CD4-positive, alpha-beta T cell treated with Interleukin-4 for 1 hour (primary cell): ENCODE measurements around the gene MARCHF3.
"Not testable (repeated sequence)": the region's sequence is repeated elsewhere in the genome, so short reads cannot be mapped to it uniquely, and the experiment has no call there.

Experiments used
- DNase-seq, 2 donors: peaks; one replicate each; pipeline ENCODE4 v3.0.0-alpha.2; 2020 to 2022

MARCHF3 gene

DNA sequence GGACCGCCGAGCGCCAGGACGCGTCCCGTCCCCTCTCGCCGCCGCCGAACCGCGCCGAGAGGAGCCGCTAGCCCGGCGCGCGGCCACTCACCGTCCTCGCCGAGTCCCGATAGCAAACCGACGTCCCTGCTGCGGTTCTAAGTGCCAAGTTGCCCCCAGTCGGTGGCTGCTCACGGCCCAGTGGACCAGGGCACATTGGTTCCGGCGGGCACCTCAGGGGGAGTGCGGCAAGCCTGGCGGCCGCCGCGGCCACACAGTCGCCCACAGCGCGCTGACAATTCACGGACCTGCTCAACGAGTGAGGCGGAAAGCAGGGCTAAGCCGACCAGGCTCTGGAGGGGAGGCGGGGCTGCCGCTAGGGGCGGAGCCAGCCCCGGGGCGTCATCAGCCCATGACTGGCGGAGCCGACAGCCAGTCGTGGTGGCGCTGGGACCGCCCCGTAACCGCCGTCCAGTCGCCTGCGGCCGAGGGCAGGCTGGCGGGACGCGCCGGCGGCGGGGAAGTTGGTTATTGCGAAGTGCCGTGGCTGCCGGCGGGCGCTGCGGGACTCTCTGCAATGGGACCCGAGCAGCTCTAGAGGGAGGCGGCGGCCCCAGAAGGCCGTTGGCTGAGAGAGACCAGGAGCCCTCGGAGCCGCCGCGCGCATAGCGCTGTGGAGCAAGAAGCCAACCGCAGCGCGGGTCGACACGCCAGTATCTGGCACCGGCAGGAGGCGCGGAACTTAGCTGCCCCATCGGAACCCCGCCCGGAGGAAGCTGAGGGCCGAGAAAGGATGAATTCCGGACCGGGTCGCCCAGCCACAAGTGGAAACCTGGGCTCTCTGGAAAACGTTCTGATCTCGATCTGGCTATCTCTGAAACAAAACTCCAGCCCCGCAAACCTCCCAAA is at the start of gene MARCHF3:
TSS of gene MARCHF3 (minus strand) at position 300 of the 888 bp plus-strand sequence. CDS start 112,387 bp downstream, outside the sequence.
- peak; percentile 94 to 95 for DNase-seq

DNA sequence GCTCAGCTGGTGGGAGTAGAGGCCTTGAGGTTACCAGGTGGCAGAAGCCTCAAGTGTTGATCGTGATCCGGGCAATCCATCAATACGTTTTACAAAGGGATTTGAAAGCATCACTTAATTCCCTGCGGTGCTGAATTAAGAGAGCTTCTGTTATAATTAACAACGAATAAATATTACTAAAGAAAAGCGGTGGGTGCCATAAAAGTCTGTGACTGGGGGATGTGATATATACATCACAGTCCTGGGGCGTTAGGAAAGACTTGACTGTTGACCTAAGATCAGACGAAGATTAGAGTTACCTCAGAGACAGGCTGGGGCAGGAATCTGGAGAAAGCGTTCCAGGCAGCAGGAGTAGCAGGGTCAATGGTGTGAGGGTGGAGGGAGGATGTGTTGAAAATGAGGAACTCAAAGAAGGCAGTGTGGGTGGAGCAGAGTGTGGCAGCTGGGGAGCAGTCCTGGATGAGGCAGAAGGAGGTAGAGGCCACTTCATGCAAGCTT is 49.7 kb upstream of the MARCHF3 start:
- no peak for DNase-seq

- no peak for DNase-seq
Observed at GRCh38 chr5:127077366-127077765, 47.0 kb upstream of the MARCHF3 start.

GRCh38 chr5:127076315-127077129 is 46.2 kb upstream of the MARCHF3 start:
- no peak for DNase-seq

DNA sequence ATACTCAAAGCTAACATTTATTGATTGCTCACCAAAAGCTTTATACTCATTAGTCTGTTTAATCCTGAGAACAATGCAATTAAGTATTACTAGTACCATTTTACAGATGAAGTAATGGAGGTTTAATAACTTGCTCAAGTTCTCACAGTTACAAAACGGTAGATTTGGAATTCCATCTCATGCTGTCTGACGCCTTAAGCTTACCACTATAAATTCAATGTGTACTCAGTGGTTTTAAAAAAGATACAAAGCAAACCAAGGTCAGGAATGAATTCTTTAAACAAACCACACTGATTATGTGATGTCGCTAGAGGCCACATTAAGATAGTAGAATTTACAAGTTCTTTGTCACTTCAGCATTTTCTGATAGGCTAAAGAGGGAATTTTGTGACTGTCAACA is 44.1 kb upstream of the MARCHF3 start:
- DNase-seq: no peak

DNA sequence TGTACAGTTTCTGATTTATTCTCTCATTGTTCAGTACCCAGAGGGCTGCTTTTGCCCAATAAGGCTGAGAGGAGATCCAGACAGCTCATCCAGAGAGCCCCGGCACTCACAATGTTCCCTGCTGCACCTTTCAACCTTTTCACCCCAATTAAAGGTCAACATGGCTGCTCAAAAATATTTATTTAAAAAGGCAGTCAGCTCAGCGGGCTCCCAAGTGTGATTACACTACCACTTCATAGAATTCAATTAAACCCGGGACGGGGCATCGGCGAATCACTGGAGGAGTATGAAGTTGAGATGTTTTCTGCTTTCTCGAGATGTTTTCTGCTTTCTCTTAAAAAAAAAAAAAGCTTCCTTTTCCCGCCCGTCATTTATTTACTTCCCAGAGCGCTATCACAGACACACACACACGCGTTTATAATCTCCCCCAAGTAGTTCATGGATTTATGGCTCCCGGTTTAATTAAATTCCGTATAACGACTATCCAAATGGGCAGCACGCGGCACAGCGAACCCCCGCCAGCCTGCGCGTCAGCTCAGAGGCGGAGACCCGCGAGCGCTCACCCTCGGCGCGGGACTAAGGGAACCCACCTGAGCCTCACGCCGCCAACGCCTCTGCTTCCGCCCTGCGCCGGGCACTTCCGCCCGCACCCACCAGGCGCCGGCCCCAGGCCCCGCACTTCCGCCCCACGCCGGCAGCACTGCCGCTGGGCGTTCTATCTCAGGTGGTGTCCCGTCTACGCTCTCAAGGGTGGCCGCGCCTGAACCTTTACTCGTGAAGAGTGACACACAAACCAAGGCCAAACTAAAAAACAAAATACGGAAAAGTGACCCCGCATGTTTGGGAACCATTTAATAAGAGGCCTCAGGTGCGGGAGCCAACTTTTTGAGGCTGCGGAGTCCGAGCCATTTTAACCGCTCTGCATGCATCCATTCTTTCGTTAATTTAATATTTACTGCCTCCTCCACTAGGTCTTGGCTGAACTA is 42.8 kb upstream of the MARCHF3 start, which contains the start of gene C5orf63:
TSS of gene C5orf63 (minus strand) at position 642 of the 986 bp plus-strand sequence. CDS start 14,507 bp downstream, outside the sequence.
- peak; percentile 72 to 84 for DNase-seq

DNA sequence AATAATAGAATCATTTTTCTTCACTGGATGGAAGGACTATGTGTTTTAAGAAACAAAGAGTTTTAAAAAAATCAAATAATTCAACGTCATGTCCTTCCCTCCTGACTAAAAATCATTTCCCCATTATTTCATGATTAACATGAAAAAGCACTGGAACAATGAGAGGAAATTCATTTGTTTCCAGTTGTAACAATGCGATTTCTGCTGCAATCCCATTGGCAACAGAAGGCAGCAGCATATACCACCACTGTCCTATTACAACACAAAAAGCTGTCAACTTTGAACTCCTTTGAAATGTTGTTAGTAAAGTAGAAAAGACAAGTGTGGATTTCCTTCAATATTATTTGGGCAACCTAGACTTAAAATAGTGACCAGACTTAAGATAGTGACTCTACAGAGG is 39.9 kb upstream of the MARCHF3 start:
- DNase-seq: no peak

- DNase-seq: no peak
Observed at GRCh38 chr5:127068493-127069214, 38.3 kb upstream of the MARCHF3 start.

GRCh38 chr5:127066721-127067120 is 36.4 kb upstream of the MARCHF3 start:
- DNase-seq: no peak

- DNase-seq: no peak
Observed at GRCh38 chr5:127064253-127064840, 34.0 kb upstream of the MARCHF3 start.

DNA sequence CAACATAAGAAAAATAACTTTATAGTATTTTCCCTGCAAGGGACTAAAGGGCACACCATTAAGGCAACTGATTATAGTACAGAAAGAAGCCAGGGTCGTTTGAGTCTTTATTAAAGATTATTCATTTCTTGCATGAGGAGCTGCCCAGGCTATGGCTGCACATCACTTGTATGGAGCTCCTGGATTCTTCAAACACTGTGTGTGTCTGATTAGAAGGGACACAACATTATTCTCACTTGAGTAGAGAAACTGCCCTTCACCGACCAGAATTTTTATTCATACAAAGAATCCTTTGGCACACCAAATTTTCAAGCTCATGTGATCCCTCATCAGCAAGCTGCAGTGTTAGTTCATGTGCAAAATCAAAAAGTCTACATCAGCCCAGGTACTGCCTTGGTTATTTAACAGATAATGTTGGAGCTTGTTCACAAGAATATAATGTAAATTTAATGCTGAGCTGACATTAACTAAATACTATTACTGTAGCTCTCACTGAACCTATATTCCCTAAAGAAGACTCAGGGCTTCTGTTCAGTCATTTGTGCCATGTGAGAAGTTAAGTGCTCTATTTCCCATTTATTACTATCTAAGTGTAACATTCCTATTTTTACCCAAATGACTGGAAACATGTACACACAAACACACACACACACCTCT is 33.0 kb upstream of the MARCHF3 start:
- DNase-seq: no peak

DNA sequence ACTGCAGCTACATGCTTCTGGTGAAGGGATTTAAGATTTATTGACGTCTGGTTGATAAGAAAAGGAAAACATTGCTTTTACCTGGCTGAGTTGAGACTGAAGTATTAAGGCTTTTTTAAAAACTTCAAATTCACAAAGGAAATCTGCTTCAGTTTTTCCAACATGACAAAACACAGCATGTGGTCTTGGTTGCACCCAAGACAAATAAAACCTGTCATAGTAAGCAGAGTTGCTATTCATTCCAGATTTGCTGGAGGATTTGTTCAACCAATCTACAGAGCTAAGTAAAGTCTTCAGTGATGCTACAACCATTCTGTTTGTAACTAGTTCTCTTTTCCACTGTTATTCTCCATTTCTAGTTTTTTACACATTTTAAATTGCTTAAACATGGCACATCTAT is 31.6 kb upstream of the MARCHF3 start:
- no peak for DNase-seq

GRCh38 chr5:127061537-127061936 is 31.2 kb upstream of the MARCHF3 start:
- no peak for DNase-seq

GRCh38 chr5:127060470-127060985 is 30.2 kb upstream of the MARCHF3 start:
- no peak for DNase-seq

DNA sequence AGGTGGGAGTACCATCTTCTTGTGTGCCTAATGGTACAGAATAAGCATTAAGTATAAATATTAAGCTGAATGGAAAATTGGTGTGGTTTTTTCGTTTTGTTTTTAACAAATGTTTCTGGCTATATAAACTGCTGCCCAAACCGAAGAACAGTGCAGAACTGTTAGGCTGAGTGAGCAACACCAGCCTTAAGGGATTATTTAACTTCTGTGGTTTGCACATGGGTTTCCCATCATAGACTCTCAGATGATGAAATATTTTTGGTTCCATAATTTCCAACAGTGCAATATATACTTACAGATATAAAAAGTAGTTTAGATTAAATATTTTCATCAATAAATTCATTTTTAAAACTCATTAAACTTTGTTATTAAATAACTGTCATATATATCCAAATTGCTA is 26.5 kb upstream of the MARCHF3 start:
- DNase-seq: no peak

- no peak for DNase-seq
Observed at GRCh38 chr5:127055880-127056653, 25.7 kb upstream of the MARCHF3 start.

DNA sequence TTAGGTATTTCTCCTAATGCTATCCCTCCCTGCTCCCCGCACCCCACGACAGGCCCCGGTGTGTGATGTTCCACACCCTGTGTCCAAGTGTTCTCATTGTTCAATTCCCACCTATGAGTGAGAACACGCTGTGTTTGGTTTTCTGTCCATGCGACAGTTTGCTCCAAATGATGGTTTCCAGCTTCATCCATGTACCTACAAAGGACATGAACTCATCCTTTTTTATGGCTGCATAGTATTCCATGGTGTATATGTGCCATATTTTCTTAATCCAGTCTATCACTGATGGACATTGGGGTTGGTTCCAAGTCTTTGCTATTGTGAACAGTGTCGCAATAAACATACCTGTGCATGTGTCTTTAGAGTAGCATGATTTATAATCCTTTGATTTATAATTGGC is 23.2 kb upstream of the MARCHF3 start:
- DNase-seq: not testable (repeated sequence)

DNA sequence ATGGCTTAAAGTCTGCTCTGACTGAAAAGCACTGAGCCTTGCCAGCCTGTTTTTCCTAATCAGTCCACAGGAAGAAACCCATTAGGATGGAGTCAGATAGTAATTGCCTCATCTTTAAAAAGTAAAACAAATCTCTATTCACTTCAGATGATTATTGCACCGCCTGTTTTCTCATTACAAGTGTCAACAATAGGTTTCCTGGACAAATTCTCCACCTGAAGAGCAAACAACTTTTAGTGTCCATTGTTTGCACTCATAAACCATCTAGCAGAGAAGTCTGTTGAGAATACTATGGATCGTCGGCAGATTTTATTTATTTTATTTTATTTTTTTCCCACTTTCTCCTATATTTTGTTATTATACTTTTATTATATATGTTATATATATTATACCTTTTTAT is 22.7 kb upstream of the MARCHF3 start:
- no peak for DNase-seq

DNA sequence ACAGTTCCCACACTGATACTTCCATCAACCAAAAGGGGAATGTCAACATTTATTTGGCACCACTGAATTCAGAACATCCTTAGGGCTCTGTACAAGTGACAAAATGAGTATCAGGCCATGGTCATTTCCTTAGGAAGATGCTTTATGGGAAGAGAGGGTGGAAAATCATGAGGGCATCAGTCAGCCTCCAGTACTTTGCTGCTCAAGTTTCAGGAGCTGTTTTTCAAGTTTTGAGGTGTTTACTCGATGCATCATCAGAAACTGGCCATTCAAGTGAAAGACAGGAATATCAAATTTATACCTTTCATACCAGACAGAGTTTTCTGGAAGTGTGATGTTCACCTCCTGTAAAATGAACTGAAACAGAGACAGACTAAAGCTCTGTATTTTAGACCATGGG is 21.2 kb upstream of the MARCHF3 start:
- DNase-seq: no peak
